ENCODE data around the gene CR2.
A peak's percentile ranks its signal among the peaks of the same experiment; 100 is the strongest.
"Not testable (repeated sequence)": the region's sequence is repeated elsewhere in the genome, so short reads cannot be mapped to it uniquely, and the experiment has no call there.

The CR2 gene

DNA sequence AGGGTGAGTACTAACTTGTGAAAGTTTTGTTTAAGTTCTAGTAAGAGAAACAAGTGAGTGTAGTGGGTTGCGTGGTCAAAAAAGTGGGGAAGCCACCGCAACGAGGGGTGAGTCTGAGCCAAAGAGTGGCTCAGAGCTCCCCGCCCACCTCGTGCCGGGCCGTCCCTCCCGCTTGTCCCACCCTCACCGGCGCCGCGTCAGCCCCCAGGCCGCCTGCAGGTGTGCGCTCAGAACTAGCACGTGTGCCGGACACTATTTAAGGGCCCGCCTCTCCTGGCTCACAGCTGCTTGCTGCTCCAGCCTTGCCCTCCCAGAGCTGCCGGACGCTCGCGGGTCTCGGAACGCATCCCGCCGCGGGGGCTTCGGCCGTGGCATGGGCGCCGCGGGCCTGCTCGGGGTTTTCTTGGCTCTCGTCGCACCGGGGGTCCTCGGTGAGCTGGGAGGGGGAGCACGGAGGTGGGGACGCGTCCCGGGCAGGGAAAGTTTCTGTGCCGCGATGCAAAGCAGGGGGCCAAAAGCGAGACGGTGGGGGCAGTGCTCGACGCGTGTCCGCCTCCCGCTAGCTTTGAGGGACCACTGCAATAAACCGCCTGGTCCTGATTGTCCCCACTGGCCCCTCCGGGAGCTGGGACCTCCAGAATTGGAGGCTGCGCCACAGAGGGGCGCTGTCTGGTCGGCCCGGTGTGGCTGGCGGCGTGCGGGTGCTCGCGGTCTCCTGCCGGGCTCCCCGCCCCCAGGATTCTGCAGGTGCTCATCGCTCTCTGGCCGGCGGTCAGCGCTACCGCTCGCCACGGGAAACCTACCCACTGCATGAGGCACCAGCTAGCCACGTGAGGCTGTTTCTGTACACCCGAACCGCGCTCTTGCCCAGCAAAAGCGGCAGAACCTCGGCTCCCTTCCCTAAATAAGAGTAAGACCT is at the start of gene CR2:
CR2 (plus strand) TSS at position 283 of the 919 bp plus-strand sequence; CDS start at position 374, 91 bp downstream.
- peak; percentile 28 for DNase-seq

DNA sequence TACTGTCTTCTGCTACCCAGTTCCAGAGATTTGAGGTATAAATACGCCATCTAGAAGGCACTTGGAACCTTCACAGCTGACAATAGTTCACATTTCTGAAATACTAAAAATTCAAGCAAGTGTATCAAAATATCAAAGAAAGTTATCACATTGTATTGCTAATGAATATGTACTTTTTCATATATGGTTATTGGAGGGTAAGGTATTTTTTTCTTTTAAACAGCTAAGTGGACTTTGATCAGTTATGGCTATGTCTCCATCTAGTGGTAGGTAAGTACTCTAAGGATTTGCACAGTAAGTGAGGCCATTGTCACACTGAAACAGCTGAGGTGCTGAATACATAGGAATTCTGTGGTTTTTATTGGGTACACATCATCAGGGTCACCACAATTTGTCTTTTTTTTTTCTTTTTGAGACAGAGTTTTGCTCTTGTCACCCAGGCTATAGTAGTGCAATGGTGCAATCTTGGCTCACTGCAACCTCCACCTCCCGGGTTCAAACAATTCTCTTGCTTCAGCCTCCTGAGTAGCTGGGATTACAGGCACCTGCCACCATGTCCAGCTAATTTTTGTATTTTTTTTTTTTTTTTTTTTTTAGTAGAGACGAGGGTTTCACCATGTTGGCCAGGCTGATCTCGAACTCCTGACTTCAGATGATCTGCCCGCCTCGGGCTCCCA is 49.1 kb upstream of the CR2 start:
- peak; percentile 46 for DNase-seq

DNA sequence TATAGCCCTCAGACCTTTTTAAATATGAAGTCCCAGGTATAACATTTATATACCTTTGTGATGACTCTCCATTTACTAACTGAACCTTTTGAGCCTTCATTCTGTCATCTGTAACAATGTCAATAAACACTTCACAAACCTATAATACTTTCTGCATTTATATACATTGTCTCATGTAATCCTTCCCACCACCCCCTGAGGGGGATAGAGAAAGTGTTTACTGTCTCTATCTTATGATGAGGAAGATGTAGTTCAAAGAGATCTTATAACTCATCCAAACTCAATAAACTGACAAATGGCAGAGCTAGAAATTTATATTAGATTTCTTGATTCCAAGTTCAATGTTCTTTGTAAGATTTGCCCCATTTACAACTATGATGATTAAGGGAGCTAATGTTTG is 48.3 kb upstream of the CR2 start:
- no peak for DNase-seq

DNA sequence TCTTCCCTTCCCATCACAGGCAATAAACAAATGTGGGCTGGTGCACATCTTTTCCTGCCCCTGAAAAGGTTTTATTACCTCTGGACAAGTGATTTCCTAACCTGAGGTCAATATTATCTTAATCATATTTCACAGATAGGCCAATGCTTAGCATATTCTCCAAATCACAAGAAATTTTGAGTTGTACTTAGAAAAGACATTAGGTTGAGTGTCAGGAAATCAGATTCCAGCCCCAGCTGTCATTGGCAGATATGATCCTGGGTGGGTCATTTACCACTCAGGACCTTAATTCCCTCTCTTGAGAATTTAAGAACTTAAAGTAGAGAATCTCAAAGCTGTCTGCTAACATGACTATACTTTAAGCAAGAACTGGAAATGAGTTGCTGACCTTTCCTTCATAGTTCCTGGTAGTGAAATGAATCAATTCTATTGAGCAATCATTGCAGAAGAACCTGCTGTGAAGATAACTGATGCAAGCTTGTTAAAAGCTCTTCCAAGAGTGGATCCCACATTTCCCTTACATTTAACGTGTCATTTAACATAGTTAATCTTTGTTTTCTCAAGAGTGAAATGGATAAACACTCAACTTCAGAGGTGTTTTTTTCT is 46.4 kb upstream of the CR2 start:
- no peak for DNase-seq

DNA sequence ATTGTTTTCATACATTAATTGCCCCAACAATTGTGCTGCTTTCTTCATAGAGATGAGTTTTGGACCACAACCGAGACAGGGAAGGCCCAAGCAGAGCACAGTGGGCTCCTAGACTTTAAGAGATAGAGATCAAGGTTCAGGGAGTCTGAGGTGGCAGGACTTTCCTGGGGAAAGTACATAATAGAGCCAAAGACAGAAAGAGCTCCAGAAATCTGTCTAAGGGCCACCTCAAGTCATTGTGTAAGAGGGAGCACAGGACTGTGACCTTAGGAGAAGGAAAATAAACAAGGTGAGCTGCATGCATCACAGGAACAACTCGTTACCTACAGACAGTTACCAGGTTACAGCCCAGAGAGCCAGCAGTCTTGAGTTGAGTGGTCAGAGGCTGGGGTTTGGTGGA is 41.3 kb upstream of the CR2 start:
- no peak for DNase-seq

DNA sequence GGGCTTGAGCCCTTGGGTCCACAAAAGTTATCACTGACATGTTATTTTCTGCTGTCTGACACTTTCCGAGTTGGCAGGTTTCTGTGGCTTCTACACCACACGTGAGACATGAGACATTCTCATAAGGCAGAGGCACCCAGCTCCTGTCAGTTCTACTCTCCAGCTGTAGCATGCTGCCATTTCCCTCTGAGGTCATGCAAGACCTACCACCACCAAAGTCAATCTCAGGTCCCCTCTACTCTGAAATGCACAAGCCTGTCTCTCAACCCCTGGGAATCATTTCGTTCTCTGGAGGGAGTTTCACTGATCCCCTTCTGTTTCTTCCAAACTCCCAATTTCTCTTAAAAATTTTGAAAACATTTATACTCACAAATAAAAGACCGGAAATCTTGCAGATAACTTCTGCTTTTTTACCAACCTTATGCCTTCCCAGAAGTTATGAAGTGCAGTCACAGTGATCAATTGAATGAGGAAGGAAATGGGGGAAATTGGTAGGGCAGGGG is 39.5 kb upstream of the CR2 start:
- DNase-seq, result no peak

DNA sequence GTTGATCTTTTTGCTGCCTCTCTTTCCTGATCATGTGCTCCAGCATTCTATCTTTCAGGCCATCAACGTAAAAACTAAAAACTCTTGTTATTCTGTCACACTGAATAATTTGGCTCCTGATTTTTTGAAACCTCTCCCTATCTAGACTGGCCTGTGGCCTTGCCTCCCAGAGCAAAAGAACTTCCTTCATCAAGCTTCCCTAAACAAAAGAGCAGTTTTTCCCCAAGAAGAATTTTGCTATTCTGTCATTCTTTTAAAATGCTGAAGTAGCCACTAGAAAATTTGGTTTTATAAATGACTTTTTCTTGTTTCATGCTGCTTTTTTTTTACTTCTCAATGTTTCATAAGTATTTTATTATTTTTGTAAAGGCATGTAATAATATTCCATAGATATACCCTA is 37.1 kb upstream of the CR2 start:
- no peak for DNase-seq

DNA sequence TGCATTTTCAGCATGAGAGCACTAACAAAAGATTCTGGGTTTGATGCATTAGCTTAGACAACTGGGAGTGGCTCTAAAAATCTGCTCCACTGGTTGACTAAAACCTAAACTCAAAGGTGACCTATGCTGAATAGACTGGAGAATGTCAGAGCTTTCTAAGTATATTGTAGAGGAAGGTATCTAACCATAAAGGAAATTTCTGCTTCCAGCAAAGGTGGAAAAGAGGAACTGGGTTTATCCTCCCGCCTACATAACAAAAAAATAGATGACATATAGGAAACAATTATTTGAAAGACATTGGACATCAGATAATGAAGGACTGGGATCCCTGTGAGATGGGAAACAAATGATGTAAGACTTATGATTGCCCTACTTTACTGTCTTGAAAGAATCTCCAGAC is 35.8 kb upstream of the CR2 start:
- DNase-seq, result no peak

DNA sequence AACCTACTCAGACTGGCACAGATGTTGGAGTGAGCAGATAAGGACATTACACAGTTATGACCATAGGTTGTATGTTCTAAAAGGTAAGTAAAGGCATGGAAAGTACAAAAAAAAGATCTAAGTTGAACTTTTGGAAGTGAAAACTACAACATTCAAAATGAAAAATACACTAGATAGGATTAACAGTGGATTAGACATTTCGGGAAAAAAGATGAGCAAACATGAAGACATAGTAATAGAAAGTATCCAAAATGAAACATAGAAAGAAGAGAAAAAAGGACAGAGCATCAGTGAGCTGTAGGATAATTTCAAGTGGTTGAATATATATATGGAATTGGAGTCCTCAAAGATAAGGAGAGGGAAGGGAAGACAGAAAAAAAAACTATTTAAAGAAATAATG is 34.0 kb upstream of the CR2 start:
- DNase-seq, result no peak

DNA sequence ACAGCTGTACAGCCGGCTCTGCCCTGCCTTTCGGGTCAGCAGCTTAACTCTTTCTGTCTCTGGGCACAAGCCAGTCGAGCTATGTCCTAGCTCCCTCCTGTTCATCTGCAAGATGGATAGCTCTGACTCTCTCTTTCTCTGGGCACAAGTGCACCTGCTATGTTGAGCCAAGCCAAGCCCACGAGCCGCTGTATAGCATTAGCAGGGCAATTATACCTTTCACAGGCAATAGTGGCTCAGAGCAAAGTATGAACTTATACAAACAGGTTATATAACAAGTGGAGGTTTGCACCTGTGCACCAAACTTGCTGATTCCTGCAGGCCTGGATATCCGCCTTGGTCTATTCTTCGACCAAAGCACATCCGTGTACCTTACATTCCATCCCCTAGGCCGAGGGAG is 33.0 kb upstream of the CR2 start:
- DNase-seq, result no peak

DNA sequence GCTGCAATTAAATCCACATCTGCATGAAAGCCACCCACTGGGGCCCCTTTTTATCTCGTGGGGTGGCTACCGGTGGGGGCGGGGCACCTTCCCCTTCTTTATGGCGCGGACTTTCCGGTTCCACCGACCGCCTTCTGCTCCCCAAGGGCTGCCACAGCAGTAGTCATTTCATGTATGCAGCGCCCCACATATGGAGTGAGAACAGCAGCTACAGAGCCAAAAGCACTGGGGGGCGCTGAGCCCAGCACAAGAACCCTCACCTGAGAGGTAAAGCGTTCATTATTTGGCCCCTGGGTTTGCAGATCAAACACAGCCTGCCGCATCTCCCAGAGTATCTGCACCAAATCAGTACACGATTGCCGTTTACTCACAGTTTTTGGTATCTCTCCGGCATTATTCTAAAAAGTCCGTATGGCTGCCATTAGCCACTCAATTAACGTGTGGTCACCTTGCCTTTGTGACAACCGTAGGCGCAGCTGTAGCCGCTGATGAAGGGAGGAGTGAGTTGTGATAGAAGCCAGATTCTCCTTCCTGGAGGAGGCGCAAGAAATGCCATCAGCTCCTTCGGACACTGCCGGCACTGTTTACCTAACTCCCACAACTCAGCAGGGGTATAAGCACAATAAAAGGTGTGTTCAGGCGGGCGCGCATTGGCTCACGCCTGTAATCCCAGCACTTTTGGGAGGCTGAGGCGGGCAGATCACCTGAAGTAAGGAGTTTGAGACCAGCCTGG is 30.4 kb upstream of the CR2 start:
- DNase-seq, result no peak

DNA sequence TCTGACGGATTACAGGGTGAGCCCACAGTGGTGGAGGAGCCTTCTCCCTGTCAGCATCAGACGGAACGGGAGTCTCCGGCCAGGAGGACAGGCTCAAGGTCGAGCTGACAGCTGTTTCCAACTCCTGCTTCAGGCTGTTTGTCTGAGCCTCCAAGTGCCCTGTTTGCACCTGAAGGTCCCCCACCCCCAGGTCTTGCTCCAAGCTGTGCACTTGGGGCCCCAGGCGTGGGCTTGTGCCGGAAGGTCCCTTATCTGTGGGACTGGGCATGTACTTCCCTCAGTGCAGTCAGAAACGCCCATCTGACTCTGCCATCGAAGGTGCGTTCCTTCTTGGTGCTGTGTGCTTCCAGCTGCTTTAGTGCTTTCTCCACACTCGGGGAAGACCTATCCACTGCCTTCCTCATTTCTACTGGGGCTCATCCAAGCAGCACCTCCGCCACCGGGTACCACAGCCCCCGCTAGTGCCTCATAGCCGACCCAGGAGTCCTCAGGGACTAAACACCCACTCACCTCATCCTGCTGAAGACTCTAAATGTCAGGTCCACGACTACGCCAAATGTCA is 29.5 kb upstream of the CR2 start:
- DNase-seq, result no peak

DNA sequence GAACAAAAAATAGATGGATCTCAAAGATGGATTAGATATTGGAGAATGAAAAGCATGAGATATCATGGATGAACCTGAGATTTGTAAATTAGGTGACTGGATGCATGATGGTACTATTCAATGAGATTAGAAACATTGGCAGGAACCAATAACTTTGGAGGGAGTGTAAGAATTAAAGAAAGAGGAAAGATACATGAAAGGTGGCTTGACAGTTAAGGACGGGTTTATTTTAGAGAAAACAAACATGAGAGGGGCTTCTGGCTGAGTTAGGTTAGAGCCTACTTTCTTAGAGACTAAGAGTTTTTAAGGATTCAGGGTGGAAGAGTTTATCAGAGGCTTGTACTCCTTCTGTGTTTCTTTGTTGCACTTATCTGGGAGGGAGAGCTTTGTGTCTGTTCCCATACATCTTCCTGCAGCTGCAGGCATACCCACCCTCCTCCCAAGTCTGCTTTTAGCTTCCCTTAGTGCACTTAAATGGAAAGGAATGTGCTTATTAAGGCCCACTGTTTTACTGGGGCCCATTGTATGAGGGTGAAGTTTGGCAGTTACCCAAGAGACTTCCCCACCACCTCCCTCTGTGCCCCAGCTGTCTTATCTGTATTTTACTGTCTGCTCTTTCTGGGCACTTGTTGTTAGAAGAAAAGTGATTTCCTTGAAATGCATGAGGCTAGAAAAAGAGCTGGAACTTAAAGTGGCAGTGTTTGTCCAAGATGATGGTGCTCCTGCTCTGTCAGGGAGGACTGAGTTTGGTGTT is 26.1 kb upstream of the CR2 start:
- no peak for DNase-seq

DNA sequence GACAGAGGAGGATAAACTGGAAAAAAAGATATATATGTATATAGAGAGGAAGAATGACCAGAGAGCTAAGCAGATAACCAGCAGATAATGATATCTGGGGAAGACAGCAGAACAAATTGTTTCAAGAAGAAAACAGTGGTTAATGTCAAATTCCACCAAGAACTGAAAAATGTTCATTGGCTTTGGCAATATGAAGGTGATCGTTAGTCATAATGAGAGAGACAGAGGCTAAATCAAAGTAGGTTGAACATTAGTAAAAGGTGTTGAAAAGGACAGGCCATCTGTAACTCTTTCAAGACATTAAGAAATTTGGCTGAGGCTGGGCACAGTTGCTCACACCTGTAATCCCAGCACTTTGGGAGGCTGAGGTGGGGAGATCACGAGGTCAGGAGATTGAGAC is 25.3 kb upstream of the CR2 start:
- DNase-seq, result no peak

DNA sequence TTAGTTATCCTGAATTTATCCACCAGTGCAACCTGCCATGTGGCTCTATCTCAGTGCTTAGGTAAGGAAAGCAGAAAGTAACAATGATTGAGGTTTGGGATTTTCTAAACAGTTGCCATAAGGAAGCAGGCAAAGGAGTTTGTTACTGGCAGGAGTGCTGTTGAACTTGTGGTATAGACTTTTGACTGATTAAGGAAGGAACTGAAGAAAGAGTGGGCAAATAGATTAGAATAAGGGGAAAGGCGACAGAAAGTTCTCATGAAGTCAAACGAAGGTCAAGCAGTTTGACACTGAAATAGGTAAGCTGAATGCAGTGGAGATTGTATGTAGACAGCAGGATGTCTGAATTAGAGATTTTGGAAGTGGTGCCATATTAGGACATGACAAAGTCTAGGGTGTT is 24.2 kb upstream of the CR2 start:
- DNase-seq, result no peak

DNA sequence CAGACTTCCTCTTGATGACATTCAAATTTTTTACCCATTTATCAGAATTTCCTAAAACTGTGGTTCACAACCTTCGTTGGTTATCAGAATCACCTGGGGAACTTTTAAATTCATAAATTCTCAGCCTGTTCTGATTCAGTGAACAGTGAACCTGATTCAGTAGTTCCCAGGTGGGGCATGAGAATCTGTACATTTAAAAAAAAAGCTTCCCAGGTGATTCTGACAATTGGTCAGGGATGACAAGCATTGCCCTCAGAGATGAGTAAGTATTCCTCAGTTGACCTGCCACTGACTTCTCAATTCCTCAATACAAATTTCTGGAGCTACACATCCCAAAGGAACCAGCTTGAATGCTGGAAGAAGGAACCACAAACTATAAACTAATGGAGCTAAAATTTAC is 23.5 kb upstream of the CR2 start:
- no peak for DNase-seq

DNA sequence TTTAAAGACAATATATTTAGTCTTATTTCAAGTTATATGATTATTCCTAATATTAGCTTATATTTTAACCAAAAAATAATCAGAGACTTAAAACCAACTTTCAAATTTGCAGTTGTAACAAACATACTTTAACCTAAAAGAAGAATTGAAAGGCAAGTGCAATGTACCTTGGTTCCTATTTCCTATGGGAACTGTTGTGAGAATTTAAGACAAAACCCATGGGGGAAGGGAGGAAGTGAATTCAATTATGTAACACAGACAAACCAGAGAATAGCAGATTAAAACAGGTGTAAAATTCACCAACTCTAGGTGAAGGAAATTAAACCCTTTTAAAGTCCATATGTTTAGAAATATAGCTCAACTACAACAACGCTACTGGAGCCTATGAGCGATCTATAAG is 22.6 kb upstream of the CR2 start:
- DNase-seq, result no peak

DNA sequence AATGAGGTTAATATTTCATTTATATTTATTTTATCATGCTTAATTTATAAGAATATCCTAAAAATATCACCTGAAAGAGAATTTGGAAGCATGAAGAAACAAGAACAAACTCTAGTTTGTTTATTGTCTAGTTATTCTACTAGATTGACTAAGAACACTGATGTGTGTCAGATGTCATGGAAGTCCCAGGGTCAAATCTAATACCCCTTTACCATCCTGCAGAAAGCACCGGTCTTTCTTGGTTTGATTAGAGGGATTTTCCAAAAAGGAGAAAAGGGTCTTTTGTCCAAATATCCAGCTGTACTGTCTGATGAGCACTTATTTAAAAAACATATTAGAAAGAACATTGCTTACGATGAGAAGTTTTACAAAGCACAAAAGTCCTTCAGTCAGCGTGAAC is 20.7 kb upstream of the CR2 start:
- DNase-seq, result no peak

DNA sequence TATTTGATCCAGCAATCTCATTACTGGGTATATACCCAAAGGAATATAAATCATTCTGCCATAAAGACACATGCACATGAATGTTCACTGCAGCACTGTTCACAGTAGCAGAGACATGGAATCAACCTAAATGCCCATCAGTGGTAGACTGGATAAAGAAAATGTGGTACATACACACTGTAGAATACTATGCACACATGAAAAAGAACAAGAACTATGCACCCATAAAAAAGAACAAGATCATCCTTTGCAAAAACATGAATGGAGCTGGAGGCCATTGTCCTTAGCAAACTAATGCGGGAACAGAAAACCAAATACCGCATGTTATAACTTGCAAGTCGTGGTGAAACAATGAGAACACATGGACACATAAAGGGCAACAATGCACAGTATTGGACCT is 17.4 kb upstream of the CR2 start:
- DNase-seq, result not testable (repeated sequence)

DNA sequence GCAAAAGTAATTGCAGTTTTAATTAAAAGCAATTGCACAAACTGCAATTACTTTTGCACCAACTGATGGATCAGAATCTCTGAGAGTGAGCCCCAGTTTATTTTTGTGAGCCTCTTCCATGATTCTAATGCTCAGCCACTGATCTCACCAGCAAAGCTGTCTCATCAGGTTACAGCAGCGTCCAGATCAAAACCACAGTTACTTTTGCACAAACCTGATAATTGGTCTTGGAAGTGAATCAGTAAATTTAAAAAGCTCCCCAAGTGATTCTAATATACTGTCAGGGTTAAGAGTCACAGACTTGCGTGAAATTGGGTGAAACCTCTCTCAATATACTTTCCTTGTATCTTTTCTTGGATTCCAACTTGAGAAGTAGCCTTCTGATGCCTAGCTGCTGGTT is 13.5 kb upstream of the CR2 start:
- DNase-seq, result no peak

DNA sequence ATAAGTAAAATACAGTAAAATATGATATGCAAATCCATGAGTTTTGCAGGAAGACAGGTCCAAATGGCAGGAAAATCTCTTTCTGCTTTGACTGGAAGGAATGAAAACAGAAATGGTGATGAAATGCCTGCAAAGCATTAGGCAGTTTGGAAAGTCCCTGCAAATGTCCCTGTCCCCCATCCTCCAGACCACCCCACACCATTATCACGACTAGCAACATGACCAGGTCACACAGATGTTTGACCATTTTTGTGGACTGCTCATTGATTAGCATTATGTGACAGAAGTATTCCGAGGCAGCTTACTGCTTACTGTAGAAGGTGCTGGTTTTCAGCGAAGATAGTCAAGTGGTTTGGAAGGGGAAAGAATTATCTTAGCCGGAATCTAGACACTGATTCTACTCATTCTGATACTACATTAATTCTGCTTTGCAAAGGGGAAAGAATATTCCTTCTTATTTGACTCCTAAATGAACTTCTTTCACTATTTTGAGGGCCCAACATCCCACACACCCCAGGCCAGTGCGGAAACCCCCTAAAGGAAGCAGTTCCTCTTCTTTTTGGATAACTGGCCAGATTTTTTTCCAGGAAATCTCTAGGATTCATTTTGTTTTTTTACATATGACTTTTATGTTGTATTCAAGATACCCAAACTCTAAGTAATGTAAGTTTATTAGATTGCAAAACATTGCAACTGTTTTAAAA is 9.5 kb upstream of the CR2 start:
- no peak for DNase-seq

DNA sequence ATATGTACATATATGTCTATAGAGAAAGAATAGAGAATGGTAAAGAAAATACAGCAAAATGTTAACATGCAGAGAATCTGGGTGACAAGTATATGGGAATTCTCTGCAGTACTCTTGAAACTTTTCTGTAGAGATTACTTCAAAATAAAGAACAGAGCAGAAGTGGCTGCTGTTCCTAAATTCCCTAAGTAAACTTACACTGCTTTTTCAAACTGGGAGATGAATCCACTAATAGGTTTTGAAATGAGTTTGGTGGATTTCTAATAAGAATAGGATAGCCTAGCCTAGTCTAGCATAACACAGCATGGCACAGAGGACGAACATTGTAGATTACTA is 450 bp upstream of the CR2 start:
- no peak for DNase-seq

Data from NCI-H146 (cell line).